Measurements from ENCODE around the gene BUD31. TPM values are rescaled to one million over a fixed set of nuclear protein-coding genes. Genes with fewer than 3 reads are reported as not detected.

Gene BUD31
- total RNA-seq, 1 donor from 2014 or later, result 121 TPM

DNA sequence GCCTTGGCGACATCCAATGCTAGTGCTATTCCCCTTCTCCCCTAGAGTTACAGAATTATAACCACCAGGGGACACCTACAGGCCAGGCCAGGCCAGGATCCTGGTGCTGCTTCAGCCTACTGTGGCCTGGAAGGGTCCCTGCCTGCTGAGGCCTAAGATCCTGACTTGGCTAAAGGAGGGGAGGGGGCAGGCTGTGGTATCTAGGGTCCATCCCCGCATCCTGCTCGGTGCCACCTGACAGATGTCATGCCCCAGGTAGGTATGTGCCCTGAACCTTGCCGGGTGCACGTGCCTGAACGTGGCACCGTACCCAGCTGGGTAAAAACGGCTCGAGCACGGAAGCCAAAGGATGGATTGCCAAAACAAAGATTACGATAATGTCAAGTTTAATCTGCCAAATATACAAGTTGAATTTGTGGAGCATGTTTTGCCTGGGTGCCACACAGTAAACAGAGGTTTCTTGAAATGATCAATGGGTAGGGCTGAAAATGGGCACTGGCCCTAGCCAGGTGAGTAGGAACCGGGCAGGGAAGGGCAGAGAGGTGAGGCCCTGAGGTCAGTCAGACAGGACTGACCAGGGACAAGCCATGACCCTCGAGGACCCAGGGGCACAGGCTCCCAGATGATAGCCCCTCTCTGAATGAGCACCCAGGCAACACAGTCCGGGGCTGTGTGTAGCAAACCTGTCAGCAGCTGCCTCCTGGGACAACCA, 13.0 kb upstream of the BUD31 start:
- Histone ChIP-seq H3K27me3 (ENCODE audit: control insufficient read depth, insufficient read depth, low read length) (no peaks in the 10 kb centered on the region), H3K4me3 (ENCODE audit: low read depth, low read length) (no peak overlapping the region), H3K36me3 (ENCODE audit: control insufficient read depth, insufficient read depth, low read length) (peaks cover 45% of the 10 kb centered on the region)
- DNase-seq (ENCODE audit: low read depth) (no peak), FAIRE-seq (no peak)
- TF ChIP-seq, protein P1, sequence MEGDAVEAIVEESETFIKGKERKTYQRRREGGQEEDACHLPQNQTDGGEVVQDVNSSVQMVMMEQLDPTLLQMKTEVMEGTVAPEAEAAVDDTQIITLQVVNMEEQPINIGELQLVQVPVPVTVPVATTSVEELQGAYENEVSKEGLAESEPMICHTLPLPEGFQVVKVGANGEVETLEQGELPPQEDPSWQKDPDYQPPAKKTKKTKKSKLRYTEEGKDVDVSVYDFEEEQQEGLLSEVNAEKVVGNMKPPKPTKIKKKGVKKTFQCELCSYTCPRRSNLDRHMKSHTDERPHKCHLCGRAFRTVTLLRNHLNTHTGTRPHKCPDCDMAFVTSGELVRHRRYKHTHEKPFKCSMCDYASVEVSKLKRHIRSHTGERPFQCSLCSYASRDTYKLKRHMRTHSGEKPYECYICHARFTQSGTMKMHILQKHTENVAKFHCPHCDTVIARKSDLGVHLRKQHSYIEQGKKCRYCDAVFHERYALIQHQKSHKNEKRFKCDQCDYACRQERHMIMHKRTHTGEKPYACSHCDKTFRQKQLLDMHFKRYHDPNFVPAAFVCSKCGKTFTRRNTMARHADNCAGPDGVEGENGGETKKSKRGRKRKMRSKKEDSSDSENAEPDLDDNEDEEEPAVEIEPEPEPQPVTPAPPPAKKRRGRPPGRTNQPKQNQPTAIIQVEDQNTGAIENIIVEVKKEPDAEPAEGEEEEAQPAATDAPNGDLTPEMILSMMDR (IDR thresholded peaks at IDR 0.05; ENCODE audit: insufficient read depth, low read length, severe bottlenecking), result peak; percentile 7

DNA sequence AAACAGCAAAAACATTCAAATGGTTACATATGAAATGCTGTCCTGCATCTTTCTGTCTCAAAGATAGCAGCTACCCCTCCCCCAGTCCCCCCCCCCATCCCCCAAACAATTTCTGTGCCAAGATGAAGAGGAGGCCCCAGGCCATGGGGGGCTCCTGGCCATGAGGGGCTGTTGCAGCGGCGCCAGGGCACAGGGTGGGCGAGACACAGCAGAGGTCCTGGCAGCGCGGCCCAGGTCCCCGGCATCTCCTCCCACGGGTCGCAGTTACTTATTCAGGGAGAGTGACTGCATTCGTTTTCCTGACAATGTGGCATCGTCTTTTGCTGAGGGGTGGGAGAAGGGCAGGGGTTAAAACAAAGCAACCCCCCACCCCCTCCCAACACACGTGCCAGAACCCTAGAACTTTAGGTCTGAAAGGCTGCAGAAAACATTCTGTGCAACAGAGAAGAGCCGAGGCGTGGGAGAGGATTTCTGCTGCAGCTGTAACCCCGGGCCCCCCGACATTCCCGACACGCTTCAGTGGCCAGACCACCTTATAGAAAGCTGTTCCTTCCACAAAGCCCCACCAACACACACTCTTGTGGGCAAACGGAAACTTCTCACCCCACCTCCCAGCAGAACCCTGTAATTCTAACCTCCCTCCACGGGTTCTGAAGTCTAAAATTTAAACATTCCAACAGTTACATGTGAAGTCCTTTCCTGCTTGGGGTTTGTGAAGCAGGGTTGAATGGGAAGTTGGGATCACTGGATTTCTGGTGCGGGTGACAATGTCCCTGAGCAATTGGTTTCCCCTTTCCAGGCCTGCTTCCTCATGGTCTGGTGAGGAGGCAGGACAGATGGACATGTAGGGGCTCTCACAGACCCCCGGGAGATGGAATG, 12.1 kb upstream of the BUD31 start:
- DNase-seq (ENCODE audit: low read depth) (no peak), FAIRE-seq (no peak)
- peaks cover 39% of the 10 kb centered on the region for H3K36me3 ChIP-seq (ENCODE audit: control insufficient read depth, insufficient read depth, low read length)
- H3K4me3 ChIP-seq (ENCODE audit: low read depth, low read length), result no peak overlapping the region
- TF ChIP-seq, protein P1 (IDR thresholded peaks at IDR 0.05; ENCODE audit: insufficient read depth, low read length, severe bottlenecking), result no peak
- H3K27me3 ChIP-seq (ENCODE audit: control insufficient read depth, insufficient read depth, low read length), result no peaks in the 10 kb centered on the region

DNA sequence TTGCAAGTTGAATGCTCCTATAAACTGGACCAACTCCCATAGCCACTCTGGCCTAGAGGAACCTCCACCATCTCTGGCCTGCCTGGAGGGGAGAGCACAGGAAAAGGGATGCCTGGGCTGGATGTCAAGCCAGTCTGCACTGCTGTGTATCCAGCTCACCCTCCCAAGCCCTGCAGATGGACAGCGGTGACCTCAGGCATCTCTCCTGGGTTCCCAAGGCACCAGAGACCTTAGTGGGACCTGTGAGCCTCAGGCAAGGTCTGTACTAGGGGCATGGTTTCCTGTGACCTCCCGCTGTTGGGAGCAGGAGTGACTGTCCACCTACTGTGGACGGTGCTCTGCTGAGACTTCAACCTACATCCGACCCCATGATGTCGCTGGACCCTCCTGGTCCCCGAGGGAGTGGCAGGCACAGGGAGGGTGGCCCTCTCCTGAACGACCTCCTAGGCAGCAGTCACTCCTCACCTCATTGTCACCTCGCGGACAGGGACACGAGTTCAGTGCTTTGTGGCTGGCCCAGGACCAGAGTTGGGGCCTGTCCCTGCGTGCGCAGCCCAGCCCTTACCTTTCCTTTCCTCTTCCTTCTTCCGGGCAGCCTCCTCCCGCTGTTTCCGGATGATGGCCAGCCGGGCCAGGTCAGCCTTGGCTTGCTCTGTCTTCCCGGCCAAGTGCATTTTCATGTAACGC, 11.3 kb upstream of the BUD31 start:
- Histone ChIP-seq H3K27me3 (ENCODE audit: control insufficient read depth, insufficient read depth, low read length) (no peaks in the 10 kb centered on the region), H3K4me3 (ENCODE audit: low read depth, low read length) (no peak overlapping the region), H3K36me3 (ENCODE audit: control insufficient read depth, insufficient read depth, low read length) (peaks cover 39% of the 10 kb centered on the region)
- FAIRE-seq (no peak), DNase-seq (ENCODE audit: low read depth) (no peak)
- TF ChIP-seq, protein P1 (IDR thresholded peaks at IDR 0.05; ENCODE audit: insufficient read depth, low read length, severe bottlenecking), result no peak

DNA sequence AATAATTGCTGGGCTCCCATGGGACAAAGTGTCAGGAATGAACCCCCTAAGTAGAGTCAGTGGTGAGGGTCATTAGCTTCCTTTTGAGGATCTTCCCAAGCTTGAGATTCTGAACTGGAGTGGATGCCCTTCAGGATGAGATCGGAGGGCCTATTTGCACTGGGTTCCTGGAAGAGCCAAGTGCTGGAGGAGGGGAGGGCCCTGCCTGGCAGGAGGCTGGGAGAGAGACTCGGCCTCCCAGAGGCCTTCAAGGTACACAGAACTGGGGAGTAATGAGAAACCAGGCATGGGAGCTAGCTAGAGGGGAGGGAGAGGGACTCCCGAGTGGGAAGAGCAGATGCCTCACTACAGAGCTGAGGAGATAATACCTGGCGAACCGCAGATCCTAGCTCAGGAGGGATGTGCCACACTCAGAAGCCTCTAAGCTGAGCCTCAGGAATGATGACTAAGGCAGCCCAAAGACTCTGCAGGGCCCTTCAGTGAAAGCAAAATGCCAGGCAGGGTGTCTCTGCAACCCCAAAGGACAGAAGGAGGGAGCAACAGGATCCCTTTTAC, 9.8 kb upstream of the BUD31 start:
- H3K4me3 ChIP-seq (ENCODE audit: low read depth, low read length), result no peak overlapping the region
- FAIRE-seq (no peak), DNase-seq (ENCODE audit: low read depth) (no peak)
- H3K36me3 ChIP-seq (ENCODE audit: control insufficient read depth, insufficient read depth, low read length), result peaks cover 40% of the 10 kb centered on the region
- H3K27me3 ChIP-seq (ENCODE audit: control insufficient read depth, insufficient read depth, low read length), result no peaks in the 10 kb centered on the region
- TF ChIP-seq, protein P1 (IDR thresholded peaks at IDR 0.05; ENCODE audit: insufficient read depth, low read length, severe bottlenecking), result no peak

DNA sequence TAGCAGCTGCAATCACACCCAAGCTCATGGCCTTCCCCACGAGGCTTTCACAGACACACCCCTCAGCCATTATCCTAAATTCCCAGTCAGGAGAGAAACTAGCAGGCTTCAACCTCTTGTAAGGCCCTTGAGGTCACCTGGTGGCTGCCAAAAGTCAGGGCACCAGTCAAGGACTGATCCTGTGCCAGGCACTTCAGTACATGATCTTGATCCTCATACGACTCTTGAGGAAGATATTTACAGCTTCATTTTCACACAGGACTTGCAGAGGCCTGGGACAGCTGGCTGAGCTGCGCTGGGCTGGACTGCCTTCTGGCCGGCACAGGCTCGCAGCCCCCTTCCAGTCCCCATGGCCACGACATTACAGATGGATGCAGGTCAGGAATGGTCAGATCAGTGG, 9.2 kb upstream of the BUD31 start:
- Histone ChIP-seq H3K4me3 (ENCODE audit: low read depth, low read length) (no peak overlapping the region), H3K36me3 (ENCODE audit: control insufficient read depth, insufficient read depth, low read length) (peaks cover 38% of the 10 kb centered on the region), H3K27me3 (ENCODE audit: control insufficient read depth, insufficient read depth, low read length) (no peaks in the 10 kb centered on the region)
- DNase-seq (ENCODE audit: low read depth), result no peak
- TF ChIP-seq, protein P1 (IDR thresholded peaks at IDR 0.05; ENCODE audit: insufficient read depth, low read length, severe bottlenecking), result no peak
- FAIRE-seq, result no peak
